NCI-H82 (cell line): ENCODE results near the gene PASK.

Source experiments
- DNase-seq: peaks from one replicate; lab custom pipeline; 2025; lab: John Stamatoyannopoulos, UW

Gene PASK

DNA sequence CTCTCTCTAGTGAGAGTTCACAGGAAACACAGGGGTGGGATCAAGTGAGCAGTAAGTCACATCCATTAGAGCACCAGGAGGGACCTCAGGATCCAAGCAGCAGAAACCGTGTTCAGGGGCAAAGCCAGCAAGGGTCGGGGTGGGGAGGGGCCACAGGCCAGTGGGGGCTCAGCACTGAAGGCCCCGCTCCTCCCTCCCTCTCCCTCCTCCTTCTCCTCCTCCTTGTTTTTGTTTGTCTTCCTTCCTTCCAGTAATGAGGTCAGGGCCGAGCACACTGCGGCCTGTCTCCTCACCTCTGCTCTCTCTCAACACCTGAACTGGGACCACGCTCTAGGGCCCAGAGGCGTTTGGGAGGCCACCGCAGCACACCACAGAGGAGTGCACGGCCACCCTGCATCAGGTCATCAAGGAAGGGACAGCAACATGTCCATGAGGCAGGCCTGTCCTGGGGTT is 68.1 kb downstream of the PASK start:
- DNase-seq = no peak

DNA sequence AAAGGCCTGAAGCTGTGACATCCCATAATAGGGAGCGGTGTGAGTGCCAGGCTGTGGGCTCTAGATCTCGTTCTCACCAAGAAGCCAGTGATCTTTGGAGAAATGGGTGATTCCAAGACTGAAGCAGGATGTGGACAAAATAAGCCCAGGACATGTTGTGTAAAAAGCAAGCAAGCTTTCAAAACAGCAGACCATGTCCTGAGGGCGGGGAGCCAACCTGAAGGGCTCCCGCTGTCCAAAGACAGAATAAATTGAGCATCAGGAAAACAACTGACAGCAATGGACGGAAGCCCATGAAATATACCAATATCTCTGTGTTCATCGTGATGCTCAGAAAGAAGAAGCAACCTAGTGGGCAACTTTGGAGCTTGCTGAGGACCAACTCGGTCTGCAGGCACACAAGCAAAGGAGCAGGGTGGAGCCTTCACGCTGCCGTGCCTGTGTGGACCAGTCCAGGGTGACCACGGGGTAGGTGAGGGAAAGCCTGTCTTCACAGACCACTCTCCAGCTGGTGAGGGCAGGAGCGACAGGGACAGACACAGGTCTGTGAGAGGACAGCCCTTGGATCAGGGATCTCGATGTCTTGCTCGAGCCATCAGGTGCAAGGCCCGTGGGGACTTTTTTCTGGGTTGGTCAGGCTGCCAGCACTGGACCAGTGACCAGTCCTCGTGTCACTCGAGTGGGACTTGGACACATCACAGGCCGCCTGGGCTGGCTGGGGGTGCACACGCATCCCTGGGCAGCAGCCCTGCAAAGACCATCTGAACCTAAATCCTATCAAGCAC is 68.7 kb downstream of the PASK start:
- no peak for DNase-seq

DNA sequence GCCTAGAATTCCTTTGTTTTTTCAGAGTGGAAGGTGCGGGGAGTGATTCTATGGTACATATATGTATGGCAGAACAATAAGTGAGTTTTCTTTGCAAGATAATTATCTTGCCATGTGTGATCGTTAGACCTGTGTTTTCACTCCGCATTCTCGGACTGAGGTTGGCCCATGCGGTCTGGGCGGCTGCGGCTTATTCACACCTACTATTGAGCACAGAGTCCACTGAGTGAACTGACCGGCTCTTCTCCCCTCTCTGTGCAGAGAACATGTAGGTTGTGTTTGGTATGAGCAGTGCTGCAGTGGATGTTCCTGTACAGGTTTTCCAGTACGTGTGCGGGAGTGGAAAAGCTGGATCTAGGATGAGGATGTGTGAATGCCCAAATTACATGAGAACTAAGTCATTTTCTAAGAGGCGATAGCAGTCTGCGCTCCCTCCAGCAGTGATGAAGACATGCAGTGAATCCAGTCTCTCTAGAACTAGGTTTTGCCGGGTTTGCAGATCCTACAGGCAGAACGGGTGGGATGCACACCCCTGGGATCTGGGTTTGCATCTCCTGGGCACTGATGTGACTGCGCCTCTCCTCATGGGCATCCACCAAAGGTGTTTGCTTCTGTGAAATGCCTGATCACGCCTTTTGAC is 74.3 kb downstream of the PASK start:
- no peak for DNase-seq

DNA sequence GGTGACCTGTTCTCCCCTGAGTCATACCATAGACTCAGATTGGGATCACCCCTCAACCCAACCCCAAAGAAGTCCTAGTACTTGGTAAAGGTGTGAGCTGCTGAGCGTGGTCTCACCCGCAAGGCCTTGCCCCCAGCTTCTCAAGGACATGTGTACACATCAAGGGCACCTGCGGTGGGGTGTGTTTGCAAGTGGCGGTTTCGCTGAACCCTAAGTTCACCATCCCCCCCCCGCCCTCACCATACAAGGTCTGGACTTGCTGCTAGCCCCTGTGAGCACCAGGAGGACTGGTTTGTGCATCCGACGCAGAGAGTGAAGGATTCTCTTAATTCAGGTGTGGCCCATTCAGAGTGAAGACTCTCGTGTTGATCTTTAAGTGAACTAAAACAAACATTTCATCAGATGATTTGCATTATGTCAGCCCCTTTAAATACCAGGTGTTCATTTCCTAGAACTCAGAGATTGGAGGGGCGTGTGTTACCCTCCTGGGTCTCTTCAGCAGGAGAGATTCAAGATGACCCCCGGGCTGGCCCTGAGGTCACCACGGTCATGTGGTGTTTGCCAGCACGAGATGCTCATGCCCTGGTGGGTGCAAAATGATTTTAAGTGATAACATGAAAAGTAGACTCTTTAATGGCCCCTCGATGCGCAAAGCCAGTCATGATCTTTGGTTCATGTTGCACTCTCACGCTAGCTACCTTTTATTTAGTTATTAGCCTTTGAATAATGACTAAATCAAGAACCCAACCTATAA is 75.0 kb downstream of the PASK start:
- DNase-seq = no peak

DNA sequence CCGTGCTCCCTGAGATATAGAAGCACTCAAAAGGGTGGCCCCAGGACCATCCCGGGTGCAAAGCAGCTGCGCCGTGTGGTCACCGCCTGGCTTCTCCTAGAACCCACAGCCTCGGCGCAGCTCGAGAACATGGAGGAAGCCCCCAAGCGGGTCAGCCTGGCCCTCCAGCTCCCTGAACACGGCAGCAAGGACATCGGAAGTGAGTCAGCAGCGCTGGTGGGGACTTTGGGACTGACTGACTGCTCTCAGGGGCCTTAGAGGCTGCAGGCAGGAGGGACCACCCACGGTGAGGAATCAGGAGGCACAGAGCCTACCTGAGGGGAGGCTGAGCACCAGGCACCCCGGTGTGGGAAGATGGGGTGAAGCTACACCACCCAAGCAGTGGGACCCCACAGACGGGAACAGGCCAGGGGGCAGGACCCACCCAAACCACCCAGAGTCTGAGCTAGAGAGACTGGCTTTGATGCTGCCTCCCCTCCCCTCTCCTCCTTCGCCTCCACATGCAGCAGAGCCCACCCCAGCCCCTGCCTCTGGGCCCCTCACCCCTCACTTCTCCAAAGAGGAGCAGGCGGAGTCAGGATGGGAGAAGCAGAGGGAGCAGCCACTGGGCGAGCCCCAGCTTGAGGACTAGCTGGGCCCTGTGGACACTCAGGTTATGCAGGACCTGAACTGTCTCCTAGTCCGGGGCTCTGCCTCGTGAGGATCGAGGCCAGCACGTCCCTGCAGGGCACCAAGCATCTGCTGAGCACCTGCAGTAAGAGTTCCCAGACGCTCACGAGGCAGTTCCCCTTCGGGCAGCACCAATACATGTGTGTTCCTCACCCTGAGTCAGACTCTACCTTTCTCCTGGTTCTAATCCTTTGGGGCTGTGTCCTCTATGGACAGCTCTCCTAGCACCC is 75.9 kb downstream of the PASK start:
- DNase-seq = no peak

DNA sequence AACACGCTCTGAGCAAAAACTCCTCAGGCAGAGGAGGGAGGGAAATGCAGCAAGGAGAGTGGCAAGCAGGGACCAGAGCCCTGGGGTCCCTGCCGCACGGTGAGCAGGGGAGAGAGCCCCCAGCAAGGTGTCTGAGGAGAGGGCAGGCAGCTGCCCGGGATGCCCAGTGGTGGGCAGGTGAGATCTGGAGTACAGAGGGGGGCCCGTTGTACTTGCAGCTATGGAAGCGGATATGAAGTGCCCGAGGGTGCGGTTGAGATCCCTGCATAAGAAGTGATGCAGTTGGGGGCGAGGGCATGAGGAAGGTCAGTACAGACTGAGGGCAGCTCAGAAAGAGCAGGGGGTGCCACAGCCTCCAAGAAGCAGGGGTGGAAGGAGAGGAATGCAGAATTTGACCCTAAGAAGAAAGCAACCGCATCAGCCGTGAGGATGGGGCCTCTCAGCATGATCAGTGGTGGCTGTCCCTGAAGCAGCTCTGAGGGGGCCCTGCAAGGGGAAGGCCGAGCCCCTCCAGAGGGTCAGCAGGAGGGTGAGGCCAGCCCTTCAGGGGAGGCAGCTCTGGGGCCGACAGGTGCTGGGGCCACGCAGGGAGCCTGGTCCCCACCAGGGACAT is 76.6 kb downstream of the PASK start:
- no peak for DNase-seq

DNA sequence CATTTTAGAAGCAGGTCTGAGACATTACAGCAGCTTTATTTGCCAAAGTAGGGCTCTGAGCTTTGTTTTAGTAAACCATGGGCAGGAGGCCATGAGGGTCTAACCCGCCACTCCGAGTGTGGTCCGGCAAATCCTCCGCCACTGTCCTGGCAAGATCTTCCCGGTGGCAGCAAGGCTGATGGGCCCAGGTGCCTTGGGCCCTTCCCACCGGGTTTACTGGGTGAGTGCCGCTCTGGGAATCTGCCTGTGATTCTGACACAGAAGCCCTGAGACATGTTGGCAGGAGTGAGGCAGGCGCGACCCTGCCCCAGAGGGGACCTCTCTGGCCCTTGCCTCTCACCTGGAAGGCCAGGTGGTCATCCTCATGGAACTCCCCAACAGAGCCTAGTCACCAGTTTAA is 77.1 kb downstream of the PASK start:
- DNase-seq = no peak

DNA sequence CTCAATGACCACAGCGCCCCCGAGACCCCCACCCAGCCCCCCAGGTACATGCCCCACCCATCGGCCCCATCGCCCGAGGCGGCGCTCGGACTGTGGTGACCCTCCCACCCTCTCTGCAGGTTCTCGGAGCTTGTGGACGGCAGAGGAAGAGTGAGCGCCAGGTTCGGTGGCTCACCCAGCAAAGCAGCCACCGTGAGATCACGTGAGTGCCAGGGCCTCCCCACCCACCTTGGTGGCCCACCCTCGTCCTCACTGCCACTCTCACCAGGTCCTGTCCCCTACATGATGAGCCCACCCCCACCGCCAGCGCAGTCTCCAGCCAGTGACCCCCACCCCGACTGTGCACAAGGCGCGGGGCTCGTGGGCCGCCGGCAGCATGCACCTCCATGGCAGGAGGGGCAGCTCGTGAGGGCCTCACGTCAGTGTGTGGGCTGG is 77.6 kb downstream of the PASK start:
- DNase-seq = no peak

DNA sequence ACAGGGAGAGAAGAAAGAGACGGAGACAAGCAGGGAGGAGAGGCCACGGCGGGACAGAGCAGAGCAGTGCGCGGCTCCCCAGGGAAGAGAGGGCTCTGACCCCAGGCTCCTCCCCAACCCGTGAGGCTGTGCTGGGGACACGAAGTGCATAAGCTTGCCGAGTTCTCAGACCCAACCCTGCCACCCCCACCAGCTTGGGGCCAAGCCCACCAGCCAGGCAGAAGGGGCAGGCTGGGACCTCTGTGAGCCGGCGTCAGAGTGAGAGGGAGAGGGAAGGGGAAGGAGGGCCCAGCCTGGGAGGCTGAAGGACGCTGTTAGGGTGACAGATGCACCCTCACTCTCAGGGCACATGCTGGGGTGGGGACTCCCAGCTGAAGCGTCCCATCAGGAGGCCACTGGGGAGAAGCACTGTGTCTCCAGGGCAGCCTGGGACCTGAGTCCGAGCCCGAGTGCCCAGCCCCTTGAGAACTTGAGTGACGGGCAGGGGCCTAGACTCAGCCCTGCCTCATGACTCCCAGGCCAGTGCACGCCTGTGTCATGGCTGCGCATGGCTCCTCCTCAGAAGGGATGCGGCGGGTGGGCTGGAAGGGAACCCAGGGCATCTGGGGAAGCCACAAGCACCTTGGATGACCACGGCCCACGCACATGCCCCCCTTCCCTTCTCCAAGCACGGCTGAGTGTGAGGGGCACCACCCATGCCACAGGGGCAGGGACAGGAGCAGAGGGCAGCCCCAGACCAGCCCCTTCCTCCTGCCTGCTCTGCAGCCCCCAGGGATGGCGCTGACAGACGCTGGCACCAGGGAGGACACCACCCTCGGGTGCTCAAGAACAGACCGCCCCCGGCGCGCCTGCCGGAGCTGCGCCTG is 78.2 kb downstream of the PASK start:
- no peak for DNase-seq

DNA sequence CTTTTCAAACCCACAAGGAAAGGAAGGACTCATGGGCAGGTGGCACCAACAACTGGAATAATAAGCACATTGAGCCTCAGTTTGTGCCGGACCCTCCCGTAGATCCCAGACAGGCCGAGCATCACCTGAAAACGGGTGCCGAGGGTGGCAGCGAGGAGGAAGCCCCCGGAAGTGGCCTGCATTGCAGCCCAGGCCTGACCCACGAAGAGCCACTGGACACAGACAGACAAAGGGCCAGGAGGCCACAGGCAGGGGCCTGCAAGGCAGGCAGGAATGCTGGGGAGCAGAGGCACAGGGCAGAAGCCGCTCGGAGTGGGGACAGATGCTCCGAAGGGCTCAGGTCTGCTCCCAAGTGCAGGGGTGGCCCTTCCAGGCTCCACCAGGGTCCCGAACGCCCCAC is 78.9 kb downstream of the PASK start:
- DNase-seq = no peak

DNA sequence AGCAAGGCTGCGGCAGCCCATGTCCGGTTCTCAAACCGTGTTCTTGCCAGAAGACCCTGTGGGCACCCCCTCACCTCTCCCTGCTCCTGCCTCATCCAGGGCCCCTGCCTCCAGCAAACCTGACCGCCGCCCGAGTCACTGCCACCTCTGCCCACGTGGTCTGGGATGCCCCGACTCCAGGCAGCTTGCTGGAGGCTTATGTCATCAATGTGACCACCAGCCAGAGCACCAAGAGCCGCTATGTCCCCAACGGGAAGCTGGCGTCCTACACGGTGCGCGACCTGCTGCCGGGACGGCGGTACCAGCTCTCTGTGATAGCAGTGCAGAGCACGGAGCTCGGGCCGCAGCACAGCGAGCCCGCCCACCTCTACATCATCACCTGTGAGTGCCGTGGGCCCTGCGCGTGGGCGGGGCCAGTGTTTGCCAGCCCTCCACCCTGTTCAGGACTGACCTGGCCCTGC is 79.4 kb downstream of the PASK start:
- DNase-seq = no peak

DNA sequence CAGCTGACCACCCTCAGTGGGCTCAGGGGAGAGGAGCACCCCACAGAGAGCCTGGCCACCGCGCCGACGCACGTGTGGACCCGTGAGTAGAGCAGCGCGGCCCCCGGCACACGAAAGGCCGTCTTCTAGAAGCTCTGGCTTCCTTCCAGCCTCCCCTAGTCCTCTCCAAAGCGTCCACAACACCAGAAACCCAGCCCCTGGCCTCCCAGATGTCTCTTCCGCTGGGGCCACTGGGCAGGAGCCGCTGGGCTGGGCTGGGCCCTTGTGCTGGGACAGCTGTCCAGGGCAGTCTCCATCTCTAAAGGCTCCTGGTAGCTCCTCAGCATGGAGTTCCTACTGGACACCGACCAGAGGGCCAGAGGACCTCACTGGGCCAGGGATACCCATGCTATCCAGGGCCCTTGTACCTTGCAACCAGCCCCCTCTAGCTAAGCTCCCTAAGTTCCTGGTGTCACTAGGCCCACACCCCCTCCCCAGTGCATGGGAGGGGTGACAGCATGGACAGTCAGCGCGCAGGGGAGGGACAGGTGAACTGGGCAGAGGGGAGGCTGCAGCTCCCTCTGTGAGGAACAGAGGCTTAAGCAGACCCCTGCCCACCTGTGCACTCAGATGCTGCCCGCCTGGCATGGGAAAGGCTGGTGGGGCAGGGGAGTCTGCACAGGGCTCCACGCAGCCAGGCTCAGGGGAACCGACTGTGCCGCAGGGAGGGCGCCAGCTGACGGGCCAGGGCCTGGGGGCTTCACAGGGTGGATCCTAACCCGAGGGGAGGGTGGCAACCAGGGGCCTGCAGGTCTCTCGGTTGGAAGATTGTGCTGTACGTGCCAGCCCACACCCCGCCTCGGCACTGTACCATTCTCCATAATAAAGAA is 80.1 kb downstream of the PASK start:
- DNase-seq = no peak

DNA sequence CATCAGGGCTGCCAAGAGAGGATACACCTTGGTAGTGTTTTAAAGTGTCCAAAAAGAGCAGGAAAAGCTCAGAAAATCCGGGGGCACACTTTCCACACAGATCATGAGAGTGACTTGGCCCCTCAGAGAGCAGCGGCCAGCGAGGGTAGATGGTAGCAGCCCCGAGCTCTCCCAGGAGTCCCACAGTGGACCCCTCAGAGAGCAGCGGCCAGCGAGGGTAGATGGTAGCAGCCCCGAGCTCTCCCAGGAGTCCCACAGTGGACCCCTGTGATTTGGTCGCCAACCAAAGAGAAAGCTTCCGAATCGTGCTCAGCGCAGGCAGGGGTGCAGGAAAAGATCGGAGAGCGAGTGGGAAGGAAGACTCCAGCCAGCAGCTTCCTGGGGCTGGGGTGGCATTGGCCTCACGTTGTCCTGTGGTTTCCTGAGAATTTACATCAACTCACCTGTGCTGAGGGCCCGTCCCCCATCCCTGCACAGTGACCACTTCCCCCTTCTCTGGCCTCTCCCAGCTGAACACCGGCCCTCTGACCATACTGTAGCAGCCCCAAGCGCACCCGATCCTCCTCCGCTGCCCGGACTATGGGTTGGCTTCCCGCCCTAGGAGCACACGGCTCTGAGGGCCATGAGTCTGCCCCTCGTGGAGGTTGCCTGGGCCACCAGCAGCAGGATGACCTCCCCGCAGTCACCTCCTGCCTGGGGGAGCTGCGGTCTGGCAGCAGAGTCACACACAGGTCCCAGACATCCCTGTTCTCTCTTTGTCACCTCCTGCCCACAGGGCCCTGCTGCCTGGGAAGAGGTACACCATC is 80.9 kb downstream of the PASK start:
- no peak for DNase-seq

DNA sequence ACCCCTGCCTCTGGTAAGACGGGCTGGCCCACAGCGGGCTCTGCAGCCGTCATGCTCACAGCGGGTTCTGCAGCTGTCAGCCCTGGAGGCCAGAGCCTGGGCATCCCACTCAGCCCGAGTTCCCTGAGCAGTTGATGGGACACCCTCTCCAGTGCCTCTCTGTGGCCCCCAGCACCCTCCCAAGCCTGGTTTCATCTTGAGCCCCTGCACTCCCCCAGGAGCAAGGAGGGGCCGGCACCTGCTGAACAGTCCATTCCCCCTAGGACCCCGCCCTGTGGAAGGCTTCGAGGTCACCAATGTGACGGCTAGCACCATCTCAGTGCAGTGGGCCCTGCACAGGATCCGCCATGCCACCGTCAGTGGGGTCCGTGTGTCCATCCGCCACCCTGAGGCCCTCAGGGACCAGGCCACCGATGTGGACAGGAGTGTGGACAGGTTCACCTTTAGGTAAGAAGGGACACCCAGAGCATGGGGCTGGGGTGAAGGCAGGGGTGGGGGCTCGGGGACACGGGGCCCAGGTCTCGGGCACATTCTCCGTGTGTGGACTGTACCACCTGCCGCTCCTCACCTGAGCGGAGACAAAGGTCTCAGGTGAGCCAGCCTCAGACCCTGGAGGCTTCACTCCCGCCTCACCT is 81.7 kb downstream of the PASK start:
- no peak for DNase-seq

DNA sequence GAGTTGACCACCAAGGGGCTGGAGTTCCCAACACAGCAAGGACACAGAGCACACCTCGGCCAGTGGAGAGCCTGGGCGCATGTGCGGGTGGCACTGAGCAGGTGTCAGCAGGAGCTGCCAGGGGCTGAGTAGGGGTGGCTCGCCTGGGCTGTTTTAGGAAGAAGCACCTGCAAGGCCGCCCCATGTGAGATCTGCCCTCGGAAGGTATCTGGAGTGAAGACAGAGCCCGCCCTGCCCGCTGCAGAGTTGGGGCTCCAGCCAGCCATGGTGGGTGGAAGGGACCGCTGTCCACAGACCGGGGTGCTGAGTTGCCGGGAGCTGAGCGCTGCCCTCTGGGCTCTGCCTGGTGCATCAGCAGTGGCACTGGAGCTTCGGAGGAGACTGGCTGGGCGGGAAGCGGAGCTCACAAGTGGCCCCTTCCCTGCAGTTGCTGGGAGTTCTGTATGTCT is 82.4 kb downstream of the PASK start:
- no peak for DNase-seq

DNA sequence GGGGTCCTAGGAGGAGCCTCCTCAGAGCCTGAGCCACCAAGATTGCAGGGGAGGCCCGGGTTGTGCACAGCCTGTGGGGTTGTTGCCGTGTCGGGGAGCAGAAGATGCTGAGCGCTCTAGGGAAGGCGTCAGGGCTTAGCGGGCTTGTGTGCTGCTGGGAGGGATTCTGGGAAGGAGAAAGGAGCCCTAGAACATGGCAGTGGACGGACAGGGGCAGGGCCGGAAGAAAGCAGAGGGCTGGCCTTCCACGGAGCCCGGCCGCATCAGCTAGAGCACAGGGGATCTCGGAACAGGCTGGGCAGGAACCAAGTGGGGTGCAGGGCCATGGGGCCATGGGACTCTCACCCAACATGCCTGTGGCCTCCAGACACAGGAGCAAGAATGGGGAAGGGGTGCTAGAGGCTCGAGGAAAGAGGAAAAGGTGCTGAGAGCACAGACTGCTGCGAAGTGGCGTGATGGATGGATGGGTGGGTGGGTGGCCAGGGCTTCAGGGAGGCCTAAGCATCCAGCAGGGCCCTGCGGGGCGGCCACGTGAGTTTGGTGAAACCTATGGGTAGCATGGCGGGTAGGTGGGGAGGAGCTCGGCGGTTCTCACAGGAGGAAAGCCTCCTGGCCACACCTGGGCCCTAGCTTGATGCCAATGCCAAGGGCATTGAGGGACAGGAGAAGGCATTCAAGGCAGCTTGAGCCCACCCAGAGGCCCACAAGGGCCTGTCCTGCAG is 82.9 kb downstream of the PASK start:
- no peak for DNase-seq

DNA sequence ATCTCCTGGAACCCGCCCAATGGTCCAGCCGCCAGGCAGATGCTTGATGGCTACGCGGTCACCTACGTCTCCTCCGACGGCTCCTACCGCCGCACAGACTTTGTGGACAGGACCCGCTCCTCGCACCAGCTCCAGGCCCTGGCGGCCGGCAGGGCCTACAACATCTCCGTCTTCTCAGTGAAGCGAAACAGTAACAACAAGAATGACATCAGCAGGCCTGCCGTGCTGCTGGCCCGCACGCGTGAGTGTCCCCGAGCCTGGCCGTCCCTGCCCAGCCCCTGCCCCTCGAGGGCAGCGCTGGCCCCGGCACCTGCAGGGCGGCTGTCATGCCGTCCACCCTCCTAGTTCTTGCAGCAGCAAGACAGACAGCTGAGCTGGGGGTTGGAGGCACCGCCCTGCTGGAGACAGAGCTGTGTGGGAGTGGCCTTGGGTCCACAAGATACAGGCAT is 83.9 kb downstream of the PASK start:
- DNase-seq = no peak
